WTC11 (cell line): ENCODE data around the gene AKAP6.

Experiments used
- CBFB ChIP-seq: sonication (generic); formaldehyde crosslinking; IDR thresholded peaks from 2 replicates; pipeline ENCODE4 v1.8.1; 2022; ENCODE audit warnings: mild to moderate bottlenecking, low read depth, missing genetic modification reagents
- TEAD1 ChIP-seq: sonication (generic); formaldehyde crosslinking; IDR thresholded peaks from 2 replicates; pipeline ENCODE4 v1.8.0; 2022; ENCODE audit warnings: mild to moderate bottlenecking, missing genetic modification reagents
- TF ChIP-seq, protein P1 (sequence below): sonication (generic); formaldehyde crosslinking; IDR thresholded peaks from 2 replicates; pipeline ENCODE4 v1.8.0; 2023; ENCODE audit warnings: missing genetic modification reagents, mild to moderate bottlenecking, borderline replicate concordance
- TF ChIP-seq, protein P2 (sequence below): fragments of 200-600 bp; IDR thresholded peaks from 2 replicates; pipeline ENCODE4 v1.8.0; 2022; ENCODE audit warnings: antibody characterized with exemption
- TF ChIP-seq, protein P3 (sequence below): sonication (generic); formaldehyde crosslinking; IDR thresholded peaks from 2 replicates; pipeline ENCODE4 v1.8.0; 2022; ENCODE audit warnings: missing genetic modification reagents

DNA sequence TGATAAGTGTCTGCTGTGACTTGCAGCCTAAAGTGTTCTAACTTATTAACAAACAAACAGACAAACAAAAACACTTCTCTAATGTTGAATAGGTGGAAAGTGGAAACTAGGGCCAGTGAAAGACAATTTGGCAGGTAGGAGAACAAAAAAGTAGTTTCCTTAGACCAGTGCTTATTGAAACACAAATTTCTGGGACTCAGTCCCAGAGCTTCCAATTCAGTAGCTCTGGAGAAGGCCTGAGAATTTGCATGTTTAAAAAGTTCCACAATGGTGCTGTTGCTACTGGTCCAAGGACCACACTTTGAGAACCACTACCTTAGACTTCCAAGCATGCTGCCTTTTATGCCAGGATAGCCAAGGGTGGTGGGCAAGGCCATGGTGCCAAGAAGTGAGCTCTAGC, 67.8 kb downstream of the AKAP6 start:
- TF ChIP-seq, protein P1, sequence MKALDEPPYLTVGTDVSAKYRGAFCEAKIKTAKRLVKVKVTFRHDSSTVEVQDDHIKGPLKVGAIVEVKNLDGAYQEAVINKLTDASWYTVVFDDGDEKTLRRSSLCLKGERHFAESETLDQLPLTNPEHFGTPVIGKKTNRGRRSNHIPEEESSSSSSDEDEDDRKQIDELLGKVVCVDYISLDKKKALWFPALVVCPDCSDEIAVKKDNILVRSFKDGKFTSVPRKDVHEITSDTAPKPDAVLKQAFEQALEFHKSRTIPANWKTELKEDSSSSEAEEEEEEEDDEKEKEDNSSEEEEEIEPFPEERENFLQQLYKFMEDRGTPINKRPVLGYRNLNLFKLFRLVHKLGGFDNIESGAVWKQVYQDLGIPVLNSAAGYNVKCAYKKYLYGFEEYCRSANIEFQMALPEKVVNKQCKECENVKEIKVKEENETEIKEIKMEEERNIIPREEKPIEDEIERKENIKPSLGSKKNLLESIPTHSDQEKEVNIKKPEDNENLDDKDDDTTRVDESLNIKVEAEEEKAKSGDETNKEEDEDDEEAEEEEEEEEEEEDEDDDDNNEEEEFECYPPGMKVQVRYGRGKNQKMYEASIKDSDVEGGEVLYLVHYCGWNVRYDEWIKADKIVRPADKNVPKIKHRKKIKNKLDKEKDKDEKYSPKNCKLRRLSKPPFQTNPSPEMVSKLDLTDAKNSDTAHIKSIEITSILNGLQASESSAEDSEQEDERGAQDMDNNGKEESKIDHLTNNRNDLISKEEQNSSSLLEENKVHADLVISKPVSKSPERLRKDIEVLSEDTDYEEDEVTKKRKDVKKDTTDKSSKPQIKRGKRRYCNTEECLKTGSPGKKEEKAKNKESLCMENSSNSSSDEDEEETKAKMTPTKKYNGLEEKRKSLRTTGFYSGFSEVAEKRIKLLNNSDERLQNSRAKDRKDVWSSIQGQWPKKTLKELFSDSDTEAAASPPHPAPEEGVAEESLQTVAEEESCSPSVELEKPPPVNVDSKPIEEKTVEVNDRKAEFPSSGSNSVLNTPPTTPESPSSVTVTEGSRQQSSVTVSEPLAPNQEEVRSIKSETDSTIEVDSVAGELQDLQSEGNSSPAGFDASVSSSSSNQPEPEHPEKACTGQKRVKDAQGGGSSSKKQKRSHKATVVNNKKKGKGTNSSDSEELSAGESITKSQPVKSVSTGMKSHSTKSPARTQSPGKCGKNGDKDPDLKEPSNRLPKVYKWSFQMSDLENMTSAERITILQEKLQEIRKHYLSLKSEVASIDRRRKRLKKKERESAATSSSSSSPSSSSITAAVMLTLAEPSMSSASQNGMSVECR (CRISPR knock-in tag): no peak
- TF ChIP-seq TEAD1 (CRISPR knock-in tag): no peak
- TF ChIP-seq, protein P2, sequence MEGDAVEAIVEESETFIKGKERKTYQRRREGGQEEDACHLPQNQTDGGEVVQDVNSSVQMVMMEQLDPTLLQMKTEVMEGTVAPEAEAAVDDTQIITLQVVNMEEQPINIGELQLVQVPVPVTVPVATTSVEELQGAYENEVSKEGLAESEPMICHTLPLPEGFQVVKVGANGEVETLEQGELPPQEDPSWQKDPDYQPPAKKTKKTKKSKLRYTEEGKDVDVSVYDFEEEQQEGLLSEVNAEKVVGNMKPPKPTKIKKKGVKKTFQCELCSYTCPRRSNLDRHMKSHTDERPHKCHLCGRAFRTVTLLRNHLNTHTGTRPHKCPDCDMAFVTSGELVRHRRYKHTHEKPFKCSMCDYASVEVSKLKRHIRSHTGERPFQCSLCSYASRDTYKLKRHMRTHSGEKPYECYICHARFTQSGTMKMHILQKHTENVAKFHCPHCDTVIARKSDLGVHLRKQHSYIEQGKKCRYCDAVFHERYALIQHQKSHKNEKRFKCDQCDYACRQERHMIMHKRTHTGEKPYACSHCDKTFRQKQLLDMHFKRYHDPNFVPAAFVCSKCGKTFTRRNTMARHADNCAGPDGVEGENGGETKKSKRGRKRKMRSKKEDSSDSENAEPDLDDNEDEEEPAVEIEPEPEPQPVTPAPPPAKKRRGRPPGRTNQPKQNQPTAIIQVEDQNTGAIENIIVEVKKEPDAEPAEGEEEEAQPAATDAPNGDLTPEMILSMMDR: no peak
- TF ChIP-seq, protein P3, sequence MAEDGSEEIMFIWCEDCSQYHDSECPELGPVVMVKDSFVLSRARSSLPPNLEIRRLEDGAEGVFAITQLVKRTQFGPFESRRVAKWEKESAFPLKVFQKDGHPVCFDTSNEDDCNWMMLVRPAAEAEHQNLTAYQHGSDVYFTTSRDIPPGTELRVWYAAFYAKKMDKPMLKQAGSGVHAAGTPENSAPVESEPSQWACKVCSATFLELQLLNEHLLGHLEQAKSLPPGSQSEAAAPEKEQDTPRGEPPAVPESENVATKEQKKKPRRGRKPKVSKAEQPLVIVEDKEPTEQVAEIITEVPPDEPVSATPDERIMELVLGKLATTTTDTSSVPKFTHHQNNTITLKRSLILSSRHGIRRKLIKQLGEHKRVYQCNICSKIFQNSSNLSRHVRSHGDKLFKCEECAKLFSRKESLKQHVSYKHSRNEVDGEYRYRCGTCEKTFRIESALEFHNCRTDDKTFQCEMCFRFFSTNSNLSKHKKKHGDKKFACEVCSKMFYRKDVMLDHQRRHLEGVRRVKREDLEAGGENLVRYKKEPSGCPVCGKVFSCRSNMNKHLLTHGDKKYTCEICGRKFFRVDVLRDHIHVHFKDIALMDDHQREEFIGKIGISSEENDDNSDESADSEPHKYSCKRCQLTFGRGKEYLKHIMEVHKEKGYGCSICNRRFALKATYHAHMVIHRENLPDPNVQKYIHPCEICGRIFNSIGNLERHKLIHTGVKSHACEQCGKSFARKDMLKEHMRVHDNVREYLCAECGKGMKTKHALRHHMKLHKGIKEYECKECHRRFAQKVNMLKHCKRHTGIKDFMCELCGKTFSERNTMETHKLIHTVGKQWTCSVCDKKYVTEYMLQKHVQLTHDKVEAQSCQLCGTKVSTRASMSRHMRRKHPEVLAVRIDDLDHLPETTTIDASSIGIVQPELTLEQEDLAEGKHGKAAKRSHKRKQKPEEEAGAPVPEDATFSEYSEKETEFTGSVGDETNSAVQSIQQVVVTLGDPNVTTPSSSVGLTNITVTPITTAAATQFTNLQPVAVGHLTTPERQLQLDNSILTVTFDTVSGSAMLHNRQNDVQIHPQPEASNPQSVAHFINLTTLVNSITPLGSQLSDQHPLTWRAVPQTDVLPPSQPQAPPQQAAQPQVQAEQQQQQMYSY (CRISPR knock-in tag): no peak
- no peak for TF ChIP-seq CBFB (CRISPR knock-in tag)
